KOPT-K1 (cell line): ENCODE measurements around the gene MAGI1.

Experiments used
- H3K27ac ChIP-seq: fragments of 200-600 bp; sonication (generic); 2 replicates; pipeline ENCODE4 v1.5.1; 2016; ENCODE audit warnings: antibody characterized with exemption, mild to moderate bottlenecking, low read depth, low read length; ENCODE audit not compliant: poor library complexity, severe bottlenecking
- H3K36me3 ChIP-seq: fragments of 200-600 bp; sonication (generic); 2 replicates; pipeline ENCODE4 v1.5.1; 2017; ENCODE audit warnings: antibody characterized with exemption, mild to moderate bottlenecking, low read length, moderate library complexity; ENCODE audit not compliant: insufficient read depth
- H3K9me3 ChIP-seq: fragments of 200-600 bp; sonication (generic); 2 replicates; pipeline ENCODE4 v1.5.1; 2017; ENCODE audit warnings: antibody characterized with exemption, low read length, mild to moderate bottlenecking; ENCODE audit not compliant: insufficient read depth, poor library complexity, severe bottlenecking

MAGI1 gene

DNA sequence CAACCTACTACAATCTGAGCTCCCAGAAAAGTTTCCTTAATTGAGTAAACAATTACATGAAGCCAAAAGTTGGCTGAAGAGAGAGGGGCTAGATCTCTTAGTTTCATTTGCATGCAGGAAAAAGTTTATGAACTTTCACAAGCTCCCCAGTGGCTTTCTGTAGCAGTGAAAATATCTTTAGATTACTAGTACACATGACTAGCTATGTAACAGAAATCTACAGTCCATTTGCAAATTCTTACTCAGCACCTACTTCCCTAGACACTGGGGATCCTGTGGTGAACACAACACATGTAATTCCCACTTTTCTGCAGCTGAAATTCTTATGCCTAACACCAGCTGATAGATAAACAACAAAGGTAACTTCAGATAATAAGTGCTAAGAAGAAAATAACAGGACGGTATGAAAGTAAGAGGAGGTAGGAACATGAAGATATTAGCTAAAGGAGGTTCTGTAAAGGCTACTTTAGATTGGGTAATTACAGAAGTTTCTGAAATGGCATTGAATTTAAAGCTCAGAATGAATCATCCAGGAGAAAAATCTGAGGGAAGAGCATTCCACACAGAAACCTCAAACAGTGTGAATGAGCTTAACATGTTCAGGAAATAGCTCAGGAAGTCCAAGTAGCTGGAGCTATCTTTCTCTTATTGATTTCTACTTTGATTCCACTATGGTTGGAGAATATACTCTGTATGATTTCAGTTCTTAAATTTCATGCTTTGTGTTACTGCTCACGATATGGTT, 204.8 kb downstream of the MAGI1 start:
- no peaks in the 10 kb centered on the region for H3K9me3 ChIP-seq
- no peak overlapping the region for H3K27ac ChIP-seq
- H3K36me3 ChIP-seq = no peaks in the 10 kb centered on the region

DNA sequence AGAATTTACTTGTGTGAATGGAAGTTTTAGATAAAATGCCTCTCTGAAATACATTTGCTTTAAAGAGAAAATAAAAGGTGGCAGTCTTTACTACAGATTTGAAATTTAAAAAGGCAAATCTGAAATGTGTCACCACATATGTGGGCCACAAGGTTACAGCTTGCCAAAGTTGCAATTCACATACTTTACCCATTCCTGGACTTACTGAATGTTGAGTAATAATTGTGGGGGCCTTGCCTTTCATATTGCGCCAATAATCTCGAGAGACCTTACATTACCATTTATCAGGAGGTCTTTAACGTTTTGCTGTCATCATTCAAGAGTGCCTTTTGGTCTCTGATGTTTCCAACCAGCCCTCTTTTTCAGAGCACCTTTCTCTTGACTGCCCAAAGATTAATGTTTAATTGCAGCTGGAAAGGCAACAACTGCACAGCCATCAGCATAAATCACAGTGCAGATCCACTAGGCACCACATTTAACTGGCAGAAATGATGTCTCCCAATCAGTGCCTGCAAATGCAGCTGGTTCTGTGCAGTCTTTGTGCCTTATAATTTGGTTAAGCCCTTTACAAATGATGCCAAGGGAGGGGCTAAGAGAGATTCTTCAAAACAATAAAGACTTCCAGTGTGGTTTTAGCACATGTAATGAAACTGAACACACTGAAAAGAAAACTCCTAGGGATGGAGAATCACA, 206.8 kb downstream of the MAGI1 start:
- H3K36me3 ChIP-seq = no peaks in the 10 kb centered on the region
- no peak overlapping the region for H3K27ac ChIP-seq
- H3K9me3 ChIP-seq = no peaks in the 10 kb centered on the region

DNA sequence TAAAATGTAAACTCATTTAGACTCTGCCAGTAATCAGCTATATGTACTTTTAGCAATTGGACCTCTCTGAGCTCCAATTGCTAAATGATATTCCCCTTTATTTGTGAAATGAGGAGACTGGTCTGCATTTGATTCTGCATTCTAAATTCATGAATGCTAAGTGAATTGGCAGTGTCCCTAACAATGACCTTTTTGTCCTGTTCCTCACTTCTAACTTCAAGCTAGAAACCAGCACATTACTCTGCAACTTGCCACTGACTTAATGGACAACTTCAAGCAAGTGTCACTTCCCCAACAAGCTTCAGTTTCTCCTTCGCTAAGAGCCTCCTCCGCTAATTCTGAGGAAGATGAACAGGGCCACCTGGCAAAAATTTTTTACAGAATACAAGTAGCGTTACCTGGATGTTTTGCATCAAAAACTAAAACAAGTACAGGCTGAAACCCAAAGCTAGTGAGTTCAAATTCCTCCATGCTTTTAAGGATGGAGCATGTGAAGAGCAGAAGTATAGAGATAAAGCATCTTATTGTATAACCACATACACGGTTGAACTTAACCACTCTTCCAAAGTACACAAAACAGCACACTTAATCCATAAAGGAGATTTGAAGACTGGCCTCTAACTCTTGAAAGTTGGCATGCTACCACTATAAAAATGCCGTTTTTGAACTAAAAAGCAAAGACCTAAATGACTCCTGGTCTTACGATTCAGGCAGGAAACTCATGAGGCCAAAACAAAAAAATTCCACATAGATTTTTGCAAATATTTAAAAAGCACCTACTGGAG, 207.6 kb downstream of the MAGI1 start:
- H3K36me3 ChIP-seq = no peaks in the 10 kb centered on the region
- no peaks in the 10 kb centered on the region for H3K9me3 ChIP-seq
- H3K27ac ChIP-seq = no peak overlapping the region

DNA sequence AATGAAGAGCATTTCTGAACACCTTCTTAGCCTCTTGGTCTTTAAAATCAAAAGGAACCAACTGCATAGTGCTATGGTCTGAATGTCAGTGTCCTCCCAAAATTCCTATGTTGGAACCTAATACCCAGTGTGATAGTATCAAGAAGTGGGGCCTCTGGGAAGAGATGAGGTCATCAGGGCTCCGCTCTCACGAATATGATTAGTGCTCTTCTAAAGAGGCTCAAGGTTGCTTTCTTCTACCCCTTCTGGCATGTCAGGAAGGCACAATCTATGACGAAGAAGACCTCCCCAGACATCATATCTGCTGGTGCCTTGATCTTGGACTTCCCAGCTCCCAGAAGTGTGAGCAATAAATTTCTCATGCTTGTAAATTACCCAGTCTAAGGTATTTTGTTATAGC, 209.5 kb downstream of the MAGI1 start:
- Histone ChIP-seq H3K36me3 (no peaks in the 10 kb centered on the region), H3K9me3 (no peaks in the 10 kb centered on the region), H3K27ac (no peak overlapping the region)

DNA sequence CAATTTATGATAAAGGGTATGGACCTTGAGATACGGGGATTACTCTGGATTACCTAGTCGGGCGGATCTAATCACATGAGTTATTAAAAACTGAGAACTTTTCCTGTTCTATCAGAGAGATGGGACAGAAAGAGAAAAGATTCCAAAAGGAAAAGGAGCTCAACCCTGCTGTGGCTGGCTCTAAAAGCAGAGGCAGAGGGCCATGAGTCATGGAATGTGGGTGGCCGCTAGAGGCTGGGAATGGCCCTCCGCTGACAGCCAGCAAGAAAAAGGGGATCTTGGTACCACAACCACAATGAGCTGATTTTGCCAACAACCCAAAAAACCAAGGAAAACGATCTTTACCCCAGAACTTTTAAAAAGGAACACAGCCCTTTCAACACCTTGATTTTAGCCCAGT, 210.0 kb downstream of the MAGI1 start:
- H3K27ac ChIP-seq = no peak overlapping the region

DNA sequence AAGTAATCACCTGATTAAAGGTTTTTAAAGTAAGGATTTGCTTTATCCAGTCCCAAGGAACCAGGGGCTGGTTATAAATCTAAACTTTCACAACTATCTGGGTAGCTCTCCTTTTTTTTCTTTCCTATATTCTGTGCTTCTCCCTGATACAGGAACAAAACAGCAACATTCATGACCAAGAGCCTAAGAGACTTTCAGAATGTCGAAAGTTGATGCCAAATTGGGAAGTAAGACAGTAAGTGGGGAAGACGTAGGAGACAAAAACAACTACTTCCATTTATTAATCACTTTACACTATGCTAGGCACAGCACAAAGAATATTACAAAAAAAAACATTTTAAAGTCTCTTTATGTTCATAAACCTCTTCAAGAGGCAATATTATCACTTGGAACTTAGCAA, 211.6 kb downstream of the MAGI1 start:
- Histone ChIP-seq H3K36me3 (no peaks in the 10 kb centered on the region), H3K27ac (no peak overlapping the region)

More for the DNA sequence above, 210.0 kb downstream of the MAGI1 start:
- Histone ChIP-seq H3K9me3 (no peaks in the 10 kb centered on the region), H3K36me3 (no peaks in the 10 kb centered on the region)

DNA sequence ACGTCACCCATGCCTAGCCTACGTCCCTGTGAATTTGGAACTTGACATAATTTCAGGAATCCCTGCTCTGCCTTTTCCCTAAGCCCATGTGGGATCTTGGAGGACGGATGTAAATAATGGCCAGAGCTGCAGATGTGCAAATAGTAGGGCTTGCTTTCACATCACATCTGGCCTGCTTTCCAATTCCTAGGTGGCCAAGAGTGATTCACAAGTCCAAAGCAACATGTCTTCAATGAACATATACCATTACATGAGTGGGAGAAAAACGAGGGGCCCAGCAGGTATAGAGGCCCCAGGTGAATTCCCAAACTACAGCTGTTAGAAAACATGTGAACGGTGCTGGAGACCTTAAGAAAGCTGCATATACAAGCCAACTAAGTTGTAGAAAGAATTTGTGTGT, 214.6 kb downstream of the MAGI1 start:
- Histone ChIP-seq H3K36me3 (no peaks in the 10 kb centered on the region), H3K27ac (no peak overlapping the region), H3K9me3 (no peaks in the 10 kb centered on the region)

More for the DNA sequence above, 211.6 kb downstream of the MAGI1 start:
- H3K9me3 ChIP-seq = no peaks in the 10 kb centered on the region

DNA sequence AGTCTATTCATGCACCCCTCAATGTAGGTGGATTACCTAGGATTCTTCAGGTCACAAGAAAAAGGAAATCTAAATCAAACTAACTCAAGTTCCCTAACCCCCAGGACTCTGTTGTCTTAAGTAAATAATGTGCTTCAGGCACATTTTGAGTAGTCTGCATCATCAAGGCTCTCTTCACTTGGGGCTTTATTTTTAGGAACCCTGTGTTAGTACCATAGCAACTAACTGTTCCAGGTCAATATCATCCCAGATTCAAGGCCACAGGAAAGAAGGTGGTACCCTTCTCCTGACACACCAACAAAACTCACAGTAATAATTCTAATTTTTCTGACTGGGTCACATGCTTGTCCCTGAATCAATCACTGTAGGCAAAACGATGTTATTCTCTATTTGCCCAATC, 218.1 kb downstream of the MAGI1 start:
- H3K36me3 ChIP-seq = no peaks in the 10 kb centered on the region
- H3K27ac ChIP-seq = no peak overlapping the region
- no peaks in the 10 kb centered on the region for H3K9me3 ChIP-seq

DNA sequence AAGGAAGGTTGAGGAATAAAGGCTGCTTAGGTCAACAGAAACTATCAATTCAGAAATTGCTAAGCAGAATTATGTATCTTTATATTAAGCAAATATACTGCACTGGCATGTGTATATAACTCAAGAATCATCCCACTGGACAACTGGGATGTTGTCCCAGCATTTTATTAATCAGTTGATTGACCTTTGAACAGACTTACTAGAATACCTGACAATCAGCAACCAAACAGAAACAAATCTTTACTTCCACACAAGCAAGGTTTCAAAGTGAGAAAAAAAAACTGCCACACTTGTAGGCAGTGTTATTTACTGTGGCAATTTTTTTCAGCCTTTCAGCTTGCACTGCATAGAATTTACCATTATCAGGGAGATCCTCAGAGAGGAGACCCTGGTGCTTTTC, 218.8 kb downstream of the MAGI1 start:
- H3K9me3 ChIP-seq = no peaks in the 10 kb centered on the region
- no peak overlapping the region for H3K27ac ChIP-seq
- no peaks in the 10 kb centered on the region for H3K36me3 ChIP-seq

DNA sequence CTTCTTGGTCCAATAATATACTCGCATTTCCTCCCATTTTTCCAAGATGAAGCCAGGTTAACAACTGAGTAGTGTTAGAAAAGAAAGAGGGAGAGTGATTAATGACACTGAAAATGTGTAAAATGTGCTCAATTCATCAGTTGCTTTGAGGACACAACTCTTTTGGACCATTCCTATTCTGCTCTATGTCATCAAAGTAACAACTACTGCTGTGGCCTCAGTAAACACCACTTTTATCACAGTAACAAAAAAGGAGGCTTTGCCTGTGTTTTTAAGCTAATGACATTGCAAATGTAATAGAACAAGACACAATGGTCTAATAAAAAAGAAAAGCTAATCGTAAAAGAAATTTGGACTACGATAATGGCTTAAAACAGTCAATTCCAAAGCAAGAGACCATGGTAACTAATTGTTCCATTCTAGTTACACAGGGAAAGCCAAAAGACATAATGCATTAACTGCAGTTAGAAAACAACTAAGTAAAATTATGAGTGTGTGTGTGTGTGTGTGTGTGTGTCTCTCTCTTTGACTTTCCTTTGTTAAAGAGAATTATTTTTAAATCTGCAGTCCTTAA, 221.1 kb downstream of the MAGI1 start:
- Histone ChIP-seq H3K36me3 (no peaks in the 10 kb centered on the region), H3K27ac (no peak overlapping the region), H3K9me3 (no peaks in the 10 kb centered on the region)

DNA sequence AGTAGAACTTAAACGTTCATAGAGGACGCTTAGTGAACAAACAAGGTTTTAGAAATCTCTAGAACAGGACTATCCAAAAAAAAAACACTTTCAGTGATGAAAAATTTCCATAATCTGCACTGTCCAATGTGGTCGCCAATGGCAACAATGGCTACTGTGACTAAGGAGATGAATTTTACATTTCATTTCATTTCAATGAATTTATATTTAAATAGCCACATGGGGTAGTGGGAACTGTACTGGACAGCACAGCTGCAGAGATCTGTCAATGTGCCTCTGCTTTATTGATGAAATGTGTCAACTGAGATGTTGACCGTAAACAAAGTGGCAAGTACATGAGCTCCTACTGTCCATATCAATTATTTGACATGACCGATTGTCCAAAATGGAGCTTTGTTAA, 222.5 kb downstream of the MAGI1 start:
- Histone ChIP-seq H3K27ac (no peak overlapping the region), H3K9me3 (no peaks in the 10 kb centered on the region), H3K36me3 (no peaks in the 10 kb centered on the region)

DNA sequence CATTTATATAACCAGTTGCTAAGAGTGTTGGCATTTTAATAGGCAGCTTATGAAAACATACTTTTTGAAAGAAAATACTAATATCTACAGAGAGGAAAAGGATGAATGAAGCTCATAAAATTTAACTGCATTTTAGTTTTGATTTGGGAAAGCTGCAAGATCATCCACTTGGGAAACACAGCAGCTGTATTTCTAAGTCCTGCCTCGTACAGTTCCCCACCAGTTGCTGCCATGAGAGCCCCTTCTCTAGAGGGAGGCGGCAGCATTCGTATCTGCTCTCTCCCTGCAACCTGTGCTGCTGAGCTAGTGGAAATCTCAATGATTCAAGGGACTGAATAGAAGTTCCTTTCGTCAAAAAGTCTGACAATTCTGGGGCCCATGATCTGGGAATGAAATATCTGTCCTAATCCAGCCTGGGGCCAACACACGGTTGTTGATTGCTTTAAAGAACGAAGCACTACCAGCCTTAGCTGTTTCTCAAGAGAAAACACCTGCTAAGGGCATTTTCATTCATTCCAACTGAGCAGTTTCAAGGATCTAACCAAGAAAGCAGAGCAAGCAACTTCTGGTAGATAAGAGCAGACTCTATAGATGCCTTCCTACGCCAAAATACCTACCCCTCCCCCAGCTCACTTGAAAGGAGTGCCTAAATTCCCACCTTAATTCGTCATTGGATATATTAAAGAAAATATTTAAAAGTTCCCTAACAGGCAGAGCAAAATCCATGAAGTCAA, 223.7 kb downstream of the MAGI1 start:
- Histone ChIP-seq H3K27ac (no peak overlapping the region), H3K36me3 (no peaks in the 10 kb centered on the region)

DNA sequence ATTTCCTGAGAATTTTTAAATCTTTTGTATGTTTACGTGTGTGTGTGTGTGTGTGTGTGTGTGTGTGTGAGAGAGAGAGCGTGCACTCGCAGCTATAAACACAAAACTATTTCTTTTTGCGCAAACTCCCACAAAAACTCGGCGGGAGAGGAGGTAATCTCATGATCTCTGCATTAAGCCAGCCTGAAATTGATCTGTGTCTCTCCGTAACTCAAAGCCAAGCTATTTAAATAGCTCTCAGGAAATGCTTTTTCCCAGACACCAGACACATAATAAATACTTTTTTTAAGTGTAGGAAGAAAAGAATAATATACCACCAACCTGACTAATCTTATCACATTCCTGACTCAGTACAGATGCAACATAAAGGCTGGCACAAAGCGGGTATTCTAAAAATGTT, 226.8 kb downstream of the MAGI1 start:
- Histone ChIP-seq H3K27ac (no peak overlapping the region), H3K9me3 (no peaks in the 10 kb centered on the region), H3K36me3 (no peaks in the 10 kb centered on the region)

More for the DNA sequence above, 223.7 kb downstream of the MAGI1 start:
- no peaks in the 10 kb centered on the region for H3K9me3 ChIP-seq

DNA sequence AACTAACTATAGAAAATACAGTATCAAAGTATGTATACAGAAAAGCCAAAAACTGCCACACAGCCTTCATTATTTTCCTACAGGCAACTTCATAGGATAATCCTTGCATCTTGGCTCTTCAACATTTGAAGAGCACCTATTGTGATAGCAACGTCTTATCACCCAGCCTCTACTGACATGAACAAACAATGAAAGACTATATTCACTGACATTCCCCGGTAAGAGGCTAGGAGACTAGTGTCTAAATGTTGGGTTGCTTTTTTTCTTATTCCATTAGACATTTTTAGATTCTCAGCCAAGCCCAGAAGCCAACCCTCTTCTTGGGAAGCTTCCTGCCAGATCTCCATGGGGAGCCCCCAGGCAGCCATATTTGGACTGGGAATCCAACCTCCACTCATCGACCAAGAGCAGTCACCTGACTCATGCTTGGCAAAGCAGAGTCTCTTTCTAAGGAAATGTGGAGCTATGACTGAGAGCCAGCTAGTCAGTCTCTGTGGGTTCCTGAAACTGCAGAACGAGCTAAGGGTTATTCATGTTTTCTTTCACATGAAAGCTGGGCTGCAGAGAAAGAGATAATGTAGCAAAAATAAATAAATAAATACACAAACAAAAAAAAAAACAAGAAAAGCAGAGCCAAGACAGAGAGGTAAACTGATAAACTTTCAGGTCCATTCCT, 227.5 kb downstream of the MAGI1 start:
- no peak overlapping the region for H3K27ac ChIP-seq

More for the DNA sequence above, 227.5 kb downstream of the MAGI1 start:
- Histone ChIP-seq H3K9me3 (no peaks in the 10 kb centered on the region), H3K36me3 (no peaks in the 10 kb centered on the region)
